ENCODE results near the gene GRIN2A. TPM values are rescaled to one million over a fixed set of nuclear protein-coding genes. Genes with fewer than 3 reads are reported as not detected.

GRIN2A gene
- total and polyA plus RNA-seq, 2 of the 8 experiments (the other 6 are each of a cell fraction or from before 2014, with no cell fraction given) = 0.18 to 1.8 TPM

GRCh38 chr16:10191096-10191495 is 8.9 kb upstream of the GRIN2A start:
- no peaks in the 10 kb centered on the region for H4K20me1 ChIP-seq (replicated peaks in 1 of 2; ENCODE audit: control insufficient read depth in 1 of 2, insufficient read depth in 2 of 2, low read length in 2 of 2)
- no peak for DNase-seq (ENCODE audit: low read depth in 1 of 2, low spot score in 2 of 2)
- H3K27me3 ChIP-seq (replicated peaks in 1 of 4; ENCODE audit: control insufficient read depth in 3 of 4, extremely low read depth in 1 of 4, insufficient read depth in 3 of 4, low read length in 3 of 4) = peaks cover 0 to 3% (median 1%) of the 10 kb centered on the region in 4 experiments; a peak in 3 of 7 replicates
- no peak overlapping the region for H4K5ac ChIP-seq (ENCODE audit: insufficient read length, low read depth, low read length)
- no peak overlapping the region for H2BK5ac ChIP-seq (ENCODE audit: low read depth, low read length)
- TF ChIP-seq CBX8 (IDR thresholded peaks at IDR 0.05; ENCODE audit: borderline replicate concordance, low read depth, low read length) (no peak), GTF2F1 (IDR thresholded peaks at IDR 0.05; ENCODE audit: borderline replicate concordance, low read depth, low read length) (no peak)
- no peak overlapping the region for H3K56ac ChIP-seq (replicated peaks; ENCODE audit: insufficient read length, low read depth, low read length)
- no peaks in the 10 kb centered on the region for H3K36me3 ChIP-seq (ENCODE audit: control insufficient read depth in 2 of 4, insufficient read depth in 4 of 4, low read length in 3 of 4)
- no peak overlapping the region for H2BK120ac ChIP-seq (replicated peaks; ENCODE audit: low read depth, low read length)
- no peak overlapping the region for H3K23ac ChIP-seq (ENCODE audit: insufficient read length)
- no peak overlapping the region for H3K9ac ChIP-seq (replicated peaks in 1 of 4; ENCODE audit: extremely low read depth in 1 of 4, low read depth in 3 of 4, low read length in 3 of 4)
- CTCF ChIA-PET (ENCODE audit: partially characterized antibody) = no interaction called here
- no peak overlapping the region for H2BK15ac ChIP-seq (ENCODE audit: low read length)
- H3K27ac ChIP-seq (ENCODE audit: low read depth, low read length) = no peak overlapping the region
- POLR2A ChIA-PET (ENCODE audit: partially characterized antibody) = no interaction called here
- H3K4ac ChIP-seq (replicated peaks; ENCODE audit: insufficient read length, low read depth, low read length) = no peak overlapping the region
- H3K79me1 ChIP-seq (ENCODE audit: low read depth, low read length) = no peaks in the 10 kb centered on the region
- H4K8ac ChIP-seq (ENCODE audit: extremely low read depth, insufficient read depth, low read length) = no peak overlapping the region
- H2AK5ac ChIP-seq (ENCODE audit: low read depth, low read length) = no peak overlapping the region
- no peak overlapping the region for H3K4me3 ChIP-seq (ENCODE audit: extremely low read depth in 1 of 4, insufficient read depth in 2 of 4, low read depth in 3 of 4, low read length in 4 of 4)
- no peak overlapping the region for H3K14ac ChIP-seq (ENCODE audit: insufficient read length)
- FAIRE-seq = no peak
- H3K18ac ChIP-seq (ENCODE audit: extremely low read depth, low read length) = no peak overlapping the region
- no peaks in the 10 kb centered on the region for H3K9me3 ChIP-seq (ENCODE audit: insufficient read depth in 2 of 2, low read depth in 1 of 2, low read length in 1 of 2)
- 85% methylated on average over 2 of the region's 2 CpGs; no CpG with 5 or more reads in 1 of the 2 experiments for WGBS, 2 experiments (ENCODE audit: extremely low coverage in 1 of 2, insufficient coverage in 1 of 2, insufficient read length in 1 of 2, insufficient replicate concordance in 2 of 2, low coverage in 1 of 2, low lambda C conversion rate in 2 of 2, missing lambda C conversion rate in 1 of 2)
- no peak overlapping the region for H4K91ac ChIP-seq (replicated peaks; ENCODE audit: insufficient read length, low read length)
- no peak overlapping the region for H2BK12ac ChIP-seq (ENCODE audit: low read depth, low read length)
- no peak overlapping the region for H2BK20ac ChIP-seq (ENCODE audit: low read length)
- no peaks in the 10 kb centered on the region for H3K79me2 ChIP-seq (ENCODE audit: control insufficient read depth in 1 of 2, insufficient read depth in 2 of 2, low read length in 2 of 2)
- H3K23me2 ChIP-seq (ENCODE audit: low read depth, low read length) = no peaks in the 10 kb centered on the region
- H3K4me2 ChIP-seq (ENCODE audit: insufficient read depth in 1 of 2, low read depth in 2 of 2, low read length in 2 of 2) = no peak overlapping the region
- no peaks in the 10 kb centered on the region for H3K4me1 ChIP-seq (replicated peaks in 1 of 4; ENCODE audit: control insufficient read depth in 3 of 4, insufficient read depth in 4 of 4, low read length in 3 of 4)
- H2AFZ ChIP-seq (ENCODE audit: low read length) = no peak overlapping the region
